Measurements from ENCODE around the gene SRI.

SRI gene

DNA sequence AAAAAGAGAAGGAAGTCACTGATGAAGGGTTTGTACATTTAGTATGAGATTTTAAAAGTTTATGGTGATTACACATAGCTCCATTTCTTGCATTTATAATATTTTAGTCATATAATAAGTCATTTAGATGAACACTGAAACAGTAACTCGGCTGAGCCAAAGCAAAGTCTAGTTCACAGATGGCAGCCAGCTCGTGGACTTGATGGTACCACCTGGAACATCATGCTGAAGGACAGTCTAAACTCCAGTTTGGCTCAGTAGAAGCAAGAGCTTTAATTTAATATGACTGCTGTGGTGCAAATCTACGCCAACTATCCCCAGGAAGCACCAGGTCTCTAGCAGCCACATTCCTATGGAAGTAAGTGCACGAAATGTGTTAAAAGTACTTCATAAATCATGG is 16.4 kb downstream of the SRI start:
- Histone ChIP-seq H3K4me3 (replicated peaks; ENCODE audit: low read depth, low read length) (no peak overlapping the region), H3K27me3 (replicated peaks; ENCODE audit: control insufficient read depth, insufficient read depth, low read length) (no peaks in the 10 kb centered on the region), H3K36me3 (ENCODE audit: control insufficient read depth, insufficient read depth, low read length) (peaks cover 8% of the 10 kb centered on the region)
- DNase-seq (ENCODE audit: extremely low read depth, insufficient read length) = no peak
- TF ChIP-seq, protein P1, sequence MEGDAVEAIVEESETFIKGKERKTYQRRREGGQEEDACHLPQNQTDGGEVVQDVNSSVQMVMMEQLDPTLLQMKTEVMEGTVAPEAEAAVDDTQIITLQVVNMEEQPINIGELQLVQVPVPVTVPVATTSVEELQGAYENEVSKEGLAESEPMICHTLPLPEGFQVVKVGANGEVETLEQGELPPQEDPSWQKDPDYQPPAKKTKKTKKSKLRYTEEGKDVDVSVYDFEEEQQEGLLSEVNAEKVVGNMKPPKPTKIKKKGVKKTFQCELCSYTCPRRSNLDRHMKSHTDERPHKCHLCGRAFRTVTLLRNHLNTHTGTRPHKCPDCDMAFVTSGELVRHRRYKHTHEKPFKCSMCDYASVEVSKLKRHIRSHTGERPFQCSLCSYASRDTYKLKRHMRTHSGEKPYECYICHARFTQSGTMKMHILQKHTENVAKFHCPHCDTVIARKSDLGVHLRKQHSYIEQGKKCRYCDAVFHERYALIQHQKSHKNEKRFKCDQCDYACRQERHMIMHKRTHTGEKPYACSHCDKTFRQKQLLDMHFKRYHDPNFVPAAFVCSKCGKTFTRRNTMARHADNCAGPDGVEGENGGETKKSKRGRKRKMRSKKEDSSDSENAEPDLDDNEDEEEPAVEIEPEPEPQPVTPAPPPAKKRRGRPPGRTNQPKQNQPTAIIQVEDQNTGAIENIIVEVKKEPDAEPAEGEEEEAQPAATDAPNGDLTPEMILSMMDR (IDR thresholded peaks at IDR 0.05; ENCODE audit: insufficient read depth, low read length, poor library complexity, severe bottlenecking) = no peak

DNA sequence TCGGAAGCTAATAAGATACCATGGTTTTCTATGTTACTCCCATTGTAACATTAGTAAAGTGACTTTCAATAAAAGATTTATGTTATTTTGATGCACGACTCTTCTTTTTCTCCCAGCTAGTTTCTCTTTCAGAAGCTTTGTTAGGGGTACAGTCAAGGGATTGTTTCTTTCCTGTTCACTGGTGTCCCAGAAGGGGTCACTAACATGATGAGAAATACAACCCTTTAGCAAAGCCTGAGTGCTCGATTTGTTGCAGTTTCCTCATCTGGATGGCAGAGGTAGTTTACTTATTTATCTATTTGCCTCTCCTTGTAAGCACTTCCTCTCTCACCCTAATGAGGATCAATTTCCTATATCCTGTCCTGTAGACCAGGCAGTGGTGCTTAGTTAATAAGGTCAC is 17.0 kb downstream of the SRI start:
- TF ChIP-seq, protein P1 (IDR thresholded peaks at IDR 0.05; ENCODE audit: insufficient read depth, low read length, poor library complexity, severe bottlenecking) = no peak
- Histone ChIP-seq H3K4me3 (replicated peaks; ENCODE audit: low read depth, low read length) (no peak overlapping the region), H3K36me3 (ENCODE audit: control insufficient read depth, insufficient read depth, low read length) (peaks cover 8% of the 10 kb centered on the region), H3K27me3 (replicated peaks; ENCODE audit: control insufficient read depth, insufficient read depth, low read length) (no peaks in the 10 kb centered on the region)
- no peak for DNase-seq (ENCODE audit: extremely low read depth, insufficient read length)

DNA sequence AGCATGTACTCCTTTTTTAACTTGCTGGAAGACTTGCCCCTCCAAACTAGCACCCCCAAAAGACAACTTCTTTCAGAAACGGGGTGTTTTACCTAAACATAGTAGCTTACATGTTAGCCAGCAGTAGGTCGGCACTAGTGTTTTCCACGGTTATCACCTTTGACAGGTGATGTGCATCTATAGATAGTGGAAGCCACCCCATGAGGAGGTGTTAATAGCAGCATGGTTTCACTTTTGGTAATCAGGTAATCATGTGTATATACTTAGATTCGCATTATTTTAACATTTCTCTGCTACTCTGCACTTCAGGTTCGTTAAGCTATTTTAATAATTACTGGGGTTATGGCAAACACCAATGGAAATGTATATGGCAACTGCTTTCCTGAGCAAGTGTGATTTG is 17.6 kb downstream of the SRI start:
- H3K36me3 ChIP-seq (ENCODE audit: control insufficient read depth, insufficient read depth, low read length) = peaks cover 9% of the 10 kb centered on the region
- no peak overlapping the region for H3K4me3 ChIP-seq (replicated peaks; ENCODE audit: low read depth, low read length)
- TF ChIP-seq, protein P1 (IDR thresholded peaks at IDR 0.05; ENCODE audit: insufficient read depth, low read length, poor library complexity, severe bottlenecking) = no peak
- DNase-seq (ENCODE audit: extremely low read depth, insufficient read length) = no peak
- no peaks in the 10 kb centered on the region for H3K27me3 ChIP-seq (replicated peaks; ENCODE audit: control insufficient read depth, insufficient read depth, low read length)

DNA sequence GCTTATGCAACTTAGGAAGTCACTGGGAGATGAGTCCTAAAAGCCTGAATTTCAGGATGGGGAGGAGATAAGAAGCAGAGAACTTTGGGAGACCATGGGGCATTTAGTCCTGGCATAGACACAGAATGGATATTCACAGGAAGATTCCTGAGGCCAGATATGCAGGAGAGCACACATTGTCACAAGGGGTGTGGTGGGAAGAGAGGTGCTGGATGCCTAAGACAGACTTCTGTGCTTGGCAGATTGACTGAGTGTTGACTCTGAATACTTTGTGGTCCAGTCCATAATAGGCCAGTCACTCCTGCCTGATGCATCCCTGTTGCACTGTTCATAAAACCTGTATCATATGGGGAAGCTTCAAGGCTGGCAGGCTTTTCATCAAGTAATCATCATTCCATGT is 18.5 kb downstream of the SRI start:
- Histone ChIP-seq H3K4me3 (replicated peaks; ENCODE audit: low read depth, low read length) (no peak overlapping the region), H3K36me3 (ENCODE audit: control insufficient read depth, insufficient read depth, low read length) (peaks cover 10% of the 10 kb centered on the region), H3K27me3 (replicated peaks; ENCODE audit: control insufficient read depth, insufficient read depth, low read length) (no peaks in the 10 kb centered on the region)
- DNase-seq (ENCODE audit: extremely low read depth, insufficient read length) = no peak
- TF ChIP-seq, protein P1 (IDR thresholded peaks at IDR 0.05; ENCODE audit: insufficient read depth, low read length, poor library complexity, severe bottlenecking) = no peak

DNA sequence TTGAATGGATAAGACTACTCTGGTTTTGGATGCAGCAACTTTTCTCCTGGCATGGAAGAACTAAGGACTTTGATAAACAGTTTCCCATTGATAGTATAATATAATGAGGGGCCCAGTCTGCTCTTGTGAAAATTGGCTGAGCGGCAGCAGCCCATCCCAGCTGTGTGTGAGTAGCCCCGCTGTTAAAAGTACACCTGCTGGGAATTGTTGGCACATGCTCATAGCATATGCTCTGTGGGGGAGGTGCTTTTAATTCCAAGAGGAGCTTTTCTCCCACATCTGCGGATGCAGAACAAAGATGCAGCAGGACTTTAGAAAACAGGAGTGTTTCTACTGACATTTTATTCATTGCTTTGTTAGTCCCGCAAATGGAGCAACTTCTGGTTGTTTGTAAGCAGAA is 19.0 kb downstream of the SRI start:
- Histone ChIP-seq H3K4me3 (replicated peaks; ENCODE audit: low read depth, low read length) (no peak overlapping the region), H3K27me3 (replicated peaks; ENCODE audit: control insufficient read depth, insufficient read depth, low read length) (no peaks in the 10 kb centered on the region), H3K36me3 (ENCODE audit: control insufficient read depth, insufficient read depth, low read length) (peaks cover 10% of the 10 kb centered on the region)
- TF ChIP-seq, protein P1 (IDR thresholded peaks at IDR 0.05; ENCODE audit: insufficient read depth, low read length, poor library complexity, severe bottlenecking) = no peak
- DNase-seq (ENCODE audit: extremely low read depth, insufficient read length) = no peak

DNA sequence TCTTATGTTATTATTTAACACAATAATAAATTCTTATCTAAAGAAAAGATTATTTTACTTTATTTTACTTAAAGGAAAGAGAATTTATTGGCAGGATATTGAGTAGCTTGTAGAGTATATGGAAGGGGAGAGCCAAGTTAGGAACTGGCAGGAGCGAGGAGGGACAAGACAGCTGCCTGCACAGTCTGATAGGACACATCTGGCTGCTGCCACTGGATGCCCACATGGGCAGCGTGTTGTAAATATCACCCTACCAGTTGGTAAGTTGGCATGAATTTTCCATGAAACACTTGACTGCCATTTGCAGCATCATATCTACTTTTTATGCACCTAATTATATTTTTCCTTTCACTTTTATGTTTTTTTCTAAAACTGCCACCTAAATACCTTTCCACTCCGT is 19.6 kb downstream of the SRI start:
- DNase-seq (ENCODE audit: extremely low read depth, insufficient read length) = no peak
- Histone ChIP-seq H3K36me3 (ENCODE audit: control insufficient read depth, insufficient read depth, low read length) (peaks cover 10% of the 10 kb centered on the region), H3K4me3 (replicated peaks; ENCODE audit: low read depth, low read length) (no peak overlapping the region), H3K27me3 (replicated peaks; ENCODE audit: control insufficient read depth, insufficient read depth, low read length) (no peaks in the 10 kb centered on the region)
- TF ChIP-seq, protein P1 (IDR thresholded peaks at IDR 0.05; ENCODE audit: insufficient read depth, low read length, poor library complexity, severe bottlenecking) = no peak

All from GM06990 (cell line).